Activated CD4-positive, CD25-positive, alpha-beta regulatory T cell treated with anti-CD3 and anti-CD28 coated beads, Interleukin-2, amount 50 U/mL, for 72 hours (primary cell): ENCODE measurements around the gene SRBD1.

ENCODE experiments used
- DNase-seq: peaks from one replicate; pipeline ENCODE4 v3.0.0; 2021

The SRBD1 gene

GRCh38 chr2:45595721-45596435 is 15.2 kb downstream of the SRBD1 start:
- no peak for DNase-seq

DNA sequence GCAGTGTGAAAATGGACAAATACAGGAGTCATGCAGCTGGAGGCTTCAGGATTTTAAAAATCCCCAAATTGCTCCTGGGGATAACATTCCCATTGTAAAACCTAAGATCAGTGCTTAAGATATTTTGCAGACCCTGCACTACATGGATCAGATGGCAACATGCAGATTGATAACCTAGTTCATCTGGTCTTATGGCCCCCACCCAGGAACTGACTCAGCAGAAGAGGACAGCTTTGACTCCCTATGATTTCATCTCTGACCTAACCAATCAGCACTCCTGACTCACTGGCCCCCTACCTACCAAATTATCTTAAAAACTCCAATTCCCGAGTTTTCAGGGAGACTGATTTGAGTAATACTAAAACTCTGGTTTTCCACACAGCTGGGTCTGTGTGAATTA is 20.0 kb downstream of the SRBD1 start:
- no peak for DNase-seq

DNA sequence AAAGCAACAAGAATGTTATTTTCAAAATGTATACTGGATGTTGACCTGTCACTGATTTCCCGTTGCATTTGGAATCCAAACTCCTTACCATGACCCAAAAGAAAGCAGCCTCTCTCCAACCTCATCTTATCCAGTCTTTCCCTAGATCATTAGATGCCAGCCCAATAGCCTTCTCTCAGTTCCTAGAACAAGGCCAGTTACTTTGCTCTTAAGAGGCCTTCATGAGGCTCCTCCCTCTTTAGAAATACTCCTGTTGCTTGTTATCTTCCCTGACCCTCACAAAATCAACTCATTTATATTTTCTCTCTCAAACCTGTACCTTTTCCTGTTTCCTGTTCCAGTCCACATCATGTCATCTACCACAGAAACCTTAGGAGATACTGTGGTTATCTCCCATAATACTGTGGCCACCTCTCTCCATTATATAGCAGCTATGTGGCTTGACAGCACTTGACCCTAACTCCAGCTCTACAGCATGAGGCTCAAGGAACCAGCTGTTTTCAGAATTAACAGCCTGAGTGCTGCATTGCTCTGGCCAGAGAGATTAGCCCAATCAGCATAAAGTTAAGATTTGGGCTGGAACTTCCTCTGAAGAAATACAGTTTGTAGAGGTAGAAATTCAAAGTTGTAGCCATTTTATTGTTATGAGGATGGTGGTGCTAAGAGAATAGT is 22.8 kb downstream of the SRBD1 start:
- no peak for DNase-seq

- no peak for DNase-seq
These were observed 24.5 kb downstream of the SRBD1 start for GRCh38 chr2:45586600-45586999.

DNA sequence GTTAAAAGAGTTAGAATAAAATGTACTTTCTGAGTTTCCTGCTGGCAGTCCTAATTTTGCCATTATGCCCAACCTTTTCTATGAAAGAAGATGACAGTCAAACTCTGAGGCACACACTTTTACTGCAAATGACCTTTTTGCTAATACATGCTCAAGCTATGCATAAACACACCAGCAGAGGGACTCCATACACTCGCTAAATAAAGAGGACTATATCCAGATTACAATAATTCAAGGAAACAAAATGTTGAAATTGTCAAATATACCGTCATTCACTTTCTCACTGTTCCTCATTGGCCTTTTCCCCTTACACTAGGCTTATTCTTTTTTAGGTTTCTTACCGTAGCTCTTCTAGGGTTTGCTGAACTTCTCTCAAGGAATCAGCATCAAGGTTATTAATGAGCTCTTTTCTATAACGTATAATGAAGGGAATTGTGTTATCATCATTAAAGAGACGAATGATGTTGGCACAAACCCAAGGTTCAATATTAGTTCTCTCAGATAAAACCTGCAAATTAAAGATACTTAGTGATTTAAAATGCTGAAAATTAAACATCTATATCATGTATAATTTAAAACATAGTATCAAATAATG is 25.7 kb downstream of the SRBD1 start:
- no peak for DNase-seq

DNA sequence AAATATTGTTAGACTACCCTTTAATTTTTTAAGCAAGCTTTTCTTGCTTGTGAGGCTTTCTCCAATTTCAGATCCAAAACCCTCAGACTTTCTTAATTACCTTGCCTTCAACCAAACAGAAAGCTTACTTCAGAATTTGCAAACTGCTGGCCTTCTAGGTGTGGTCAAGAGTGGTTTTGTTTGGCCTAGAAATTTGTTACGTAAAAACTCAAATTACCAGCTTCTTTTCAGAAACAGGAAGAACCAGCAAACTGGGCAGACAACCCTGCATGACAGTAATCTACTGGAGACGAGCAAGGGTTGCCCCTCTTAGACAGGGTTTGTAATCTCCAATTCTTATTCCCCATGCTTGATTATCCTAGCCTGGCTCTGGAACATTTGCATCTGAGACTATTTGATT is 27.1 kb downstream of the SRBD1 start:
- DNase-seq = no peak

DNA sequence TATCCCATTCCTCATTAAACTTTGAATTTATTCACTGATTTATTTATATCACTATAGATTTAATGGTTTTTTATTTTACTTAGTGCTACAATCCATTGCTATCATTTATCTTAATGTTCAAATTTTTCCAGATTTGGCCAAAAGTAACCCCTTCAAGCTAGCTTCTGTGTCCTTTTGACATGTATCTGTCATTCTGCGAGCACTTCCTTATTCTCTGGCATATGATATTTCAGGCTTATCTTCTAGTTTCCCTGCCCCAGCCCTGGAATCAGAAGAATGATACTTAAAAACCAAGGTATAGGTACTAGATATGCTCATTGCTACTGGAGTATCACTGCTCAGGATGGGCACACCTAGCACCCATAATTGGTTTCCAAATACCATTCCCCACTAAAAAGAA is 28.5 kb downstream of the SRBD1 start:
- DNase-seq = no peak

- DNase-seq = no peak
These were observed 32.8 kb downstream of the SRBD1 start for GRCh38 chr2:45578056-45578843.

GRCh38 chr2:45577441-45577840 is 33.6 kb downstream of the SRBD1 start:
- DNase-seq = no peak

- DNase-seq = no peak
These were observed 35.2 kb downstream of the SRBD1 start for GRCh38 chr2:45575881-45576280.

GRCh38 chr2:45572979-45573378 is 38.1 kb downstream of the SRBD1 start:
- DNase-seq = no peak

GRCh38 chr2:45571940-45572339 is 39.1 kb downstream of the SRBD1 start:
- DNase-seq = no peak

- DNase-seq = no peak
These were observed 40.3 kb downstream of the SRBD1 start for GRCh38 chr2:45570671-45571334.

GRCh38 chr2:45568935-45569334 is 42.1 kb downstream of the SRBD1 start:
- DNase-seq = no peak

DNA sequence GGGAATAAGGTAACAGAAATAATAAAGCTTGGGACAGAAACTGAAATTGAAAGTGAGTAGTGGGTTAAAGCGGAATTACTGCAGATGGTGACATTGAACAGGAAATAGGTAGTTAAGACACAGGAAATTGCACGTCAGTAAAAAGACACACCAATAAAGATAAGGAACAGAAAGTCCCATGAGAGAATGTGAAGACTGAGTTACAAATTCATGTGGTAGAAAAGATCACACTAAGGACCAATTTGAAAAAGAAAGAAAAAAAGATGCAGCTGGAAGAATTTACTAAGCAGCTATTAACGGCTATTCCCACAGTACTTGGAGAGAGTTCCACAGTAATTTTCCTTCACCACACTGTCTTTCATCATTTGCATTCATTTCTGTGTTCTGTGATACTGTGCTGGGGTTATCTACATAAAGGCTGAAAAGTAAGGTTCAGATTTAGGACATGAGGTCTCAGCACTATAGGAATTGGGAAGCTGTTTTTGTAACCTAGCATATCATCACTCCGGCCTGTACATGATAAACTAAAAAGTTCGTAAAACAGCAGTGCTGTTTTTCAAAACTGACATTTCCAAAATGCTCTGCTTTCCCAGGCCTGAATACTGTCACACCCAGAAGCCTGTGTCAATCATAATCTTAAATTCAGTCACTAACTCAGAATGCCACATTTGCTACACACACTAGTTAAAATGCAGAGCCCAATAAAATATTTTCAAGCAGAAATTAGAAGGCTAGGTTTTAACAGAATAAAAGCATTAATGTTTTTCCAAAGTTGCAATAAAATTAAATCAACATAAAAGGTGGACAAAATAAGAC is 42.9 kb downstream of the SRBD1 start:
- no peak for DNase-seq

DNA sequence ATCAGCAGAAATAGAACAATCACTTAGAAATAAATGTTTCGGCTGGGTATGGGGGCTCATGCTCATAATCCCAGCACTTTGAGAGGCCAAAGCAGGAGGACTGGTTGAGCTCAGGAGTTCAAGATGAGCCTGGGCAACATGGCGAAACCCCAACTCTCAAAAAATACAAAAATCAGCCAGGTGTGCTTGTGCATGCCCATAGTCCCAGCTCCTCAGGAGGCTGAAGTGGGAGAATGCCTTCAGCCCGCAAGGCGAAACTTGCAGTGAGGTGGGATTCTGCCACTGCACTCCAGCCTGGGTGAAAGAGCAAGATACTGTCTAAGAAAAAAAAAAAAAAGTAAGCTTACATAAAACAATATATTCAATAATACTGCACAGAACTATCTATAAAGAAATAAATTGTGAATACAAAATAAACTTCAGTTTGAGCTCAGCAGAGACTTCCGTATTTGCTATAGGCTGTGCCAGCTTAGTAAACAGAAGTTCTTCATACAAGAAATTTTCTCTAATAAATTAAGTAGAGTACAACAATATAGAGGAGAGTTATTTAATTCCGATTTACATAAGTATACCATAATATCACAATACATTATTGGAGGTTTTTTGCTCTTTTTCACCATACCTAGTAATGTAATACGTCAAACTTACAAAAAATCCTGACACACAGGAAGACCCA is 43.6 kb downstream of the SRBD1 start:
- DNase-seq = no peak

DNA sequence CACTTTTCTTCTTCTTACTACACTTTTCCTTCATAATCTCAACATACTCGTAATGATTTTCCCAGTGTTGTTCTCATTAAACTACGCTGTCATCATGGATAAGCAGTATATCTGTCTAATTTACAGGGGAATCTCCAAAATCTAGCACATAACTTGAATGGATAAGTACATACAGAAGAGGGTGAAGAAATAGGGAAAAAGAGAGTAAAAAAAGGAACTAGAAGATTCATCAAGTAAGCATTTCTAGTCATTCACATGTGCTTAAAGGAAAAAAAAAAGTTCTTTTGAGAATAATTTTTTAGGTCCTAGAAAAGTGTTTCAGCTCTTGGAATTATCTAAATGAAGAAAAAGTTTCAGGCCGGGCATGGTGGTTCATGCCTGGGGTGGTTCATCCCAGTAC is 51.6 kb downstream of the SRBD1 start:
- no peak for DNase-seq

DNA sequence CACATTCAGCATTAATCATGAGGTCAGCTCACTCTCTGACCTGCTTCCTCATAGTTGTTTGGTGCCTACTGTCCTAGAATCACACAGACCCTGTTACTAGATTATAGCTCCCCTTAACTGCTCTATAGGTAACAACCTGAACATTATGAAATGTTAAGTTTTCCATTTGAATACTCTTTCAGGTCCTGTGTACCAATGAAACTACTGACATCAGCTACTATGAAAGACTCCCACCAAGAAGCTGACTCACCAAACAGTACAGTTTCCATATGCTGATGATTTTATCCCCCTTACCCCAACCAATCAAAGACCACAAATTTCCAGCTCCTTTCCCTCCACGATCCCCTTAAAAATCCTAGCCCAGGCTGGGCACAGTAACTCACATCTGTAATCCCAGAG is 56.3 kb downstream of the SRBD1 start:
- DNase-seq = no peak

GRCh38 chr2:45554073-45554741 is 56.9 kb downstream of the SRBD1 start:
- DNase-seq = no peak

GRCh38 chr2:45551862-45552261 is 59.2 kb downstream of the SRBD1 start:
- DNase-seq = no peak

- DNase-seq = no peak
These were observed 65.1 kb downstream of the SRBD1 start for GRCh38 chr2:45545943-45546342.
